Erythroblast (primary cell): ENCODE measurements around the gene LAIR1.
"Not testable (repeated sequence)": the region's sequence is repeated elsewhere in the genome, so short reads cannot be mapped to it uniquely, and the experiment has no call there.

Source experiments
- GATA1 ChIP-seq: IDR thresholded peaks from 2 replicates; pipeline ENCODE4 v1.6.1; 2011; ENCODE audit warnings: low read depth, mild to moderate bottlenecking, control low read depth, low read length, moderate library complexity
- POLR2A ChIP-seq: IDR thresholded peaks from 2 replicates; pipeline ENCODE4 v1.6.1; 2011; ENCODE audit warnings: mild to moderate bottlenecking, low read length

GRCh38 chr19:54322934-54323333, 41.8 kb downstream of the LAIR1 start:
- TF ChIP-seq POLR2A, GATA1: not testable (repeated sequence)
